Fibroblast of skin of scalp (primary cell): ENCODE data around the gene DLG2.
"Not testable (repeated sequence)": the region's sequence is repeated elsewhere in the genome, so short reads cannot be mapped to it uniquely, and the experiment has no call there.

Experiments
- DNase-seq: peaks from one replicate; pipeline ENCODE4 v3.0.0-alpha.2; 2013

The DLG2 gene

GRCh38 chr11:85310479-85310878 lies 316.7 kb downstream of the DLG2 start:
- DNase-seq = no peak

GRCh38 chr11:85307366-85307765 lies 319.8 kb downstream of the DLG2 start:
- peak; percentile 74 for DNase-seq

- DNase-seq = no peak
Observed at GRCh38 chr11:85301895-85302678, 325.1 kb downstream of the DLG2 start.

- no peak for DNase-seq
Observed at GRCh38 chr11:85299258-85299942, 327.7 kb downstream of the DLG2 start.

DNA sequence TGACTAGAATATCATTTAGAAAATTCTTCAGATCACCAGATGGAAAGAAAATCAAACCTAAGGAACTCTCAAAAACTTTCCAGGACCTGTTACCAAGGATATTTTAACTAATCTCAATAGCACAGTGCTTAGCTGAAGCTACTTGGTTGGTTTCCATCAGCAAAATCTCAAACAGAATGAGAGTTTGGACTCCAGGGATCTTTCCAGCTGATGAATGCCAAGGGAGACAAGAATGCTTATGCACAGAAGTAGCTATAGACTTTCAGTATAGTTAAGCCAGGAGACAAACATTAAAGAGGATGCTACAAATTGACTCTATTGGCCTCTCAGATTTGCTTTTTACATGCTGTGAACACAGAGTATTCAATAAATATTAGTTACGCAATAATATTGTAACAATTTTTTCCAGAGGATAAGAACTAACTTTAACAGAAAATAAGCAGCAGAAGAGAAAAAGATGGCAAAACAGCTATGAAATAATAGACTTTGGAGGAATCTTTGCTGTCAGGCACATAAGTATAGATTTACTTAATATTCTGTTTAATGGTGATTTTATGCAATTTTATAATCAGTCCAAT lies 331.4 kb downstream of the DLG2 start:
- no peak for DNase-seq

- DNase-seq = no peak
Observed at GRCh38 chr11:85281550-85281949, 345.6 kb downstream of the DLG2 start.

DNA sequence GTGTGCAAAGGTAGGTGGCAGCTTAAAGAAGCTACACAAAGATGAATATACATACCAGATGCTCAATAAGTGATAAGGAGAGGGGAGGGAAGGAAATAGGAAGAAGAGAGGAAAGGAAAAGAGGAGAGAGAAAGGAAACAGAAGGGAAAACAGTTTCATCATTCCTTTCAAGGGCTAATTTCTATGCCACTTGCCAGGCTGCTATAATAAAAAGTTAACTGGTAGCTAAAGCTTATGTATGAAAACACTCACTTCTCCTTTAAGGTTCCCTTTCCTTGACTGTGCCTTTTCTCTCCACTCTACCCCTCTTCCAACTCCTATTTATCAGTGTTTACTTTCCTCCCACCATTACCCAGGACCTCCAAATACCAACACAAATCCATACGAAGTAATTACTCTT lies 347.9 kb downstream of the DLG2 start:
- no peak for DNase-seq

GRCh38 chr11:85277693-85278092 lies 349.5 kb downstream of the DLG2 start:
- DNase-seq = no peak

DNA sequence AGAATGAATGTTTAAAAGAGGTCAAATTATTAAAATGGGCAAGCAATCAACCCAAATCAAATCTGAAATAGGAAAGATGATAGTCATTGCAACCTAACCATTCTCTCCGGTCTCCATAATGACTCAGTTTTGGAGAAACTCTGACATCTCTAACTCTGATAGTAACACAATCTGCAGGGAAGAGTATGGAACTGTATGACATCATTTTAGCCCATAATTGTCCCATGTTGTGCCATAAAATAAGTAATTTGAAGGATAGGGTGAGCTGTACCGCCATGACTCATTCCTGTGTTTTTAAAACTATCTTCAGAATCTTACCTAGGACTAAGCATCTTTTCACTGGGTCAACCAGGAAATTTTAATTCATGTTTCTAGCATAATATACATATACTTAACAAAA lies 350.8 kb downstream of the DLG2 start:
- DNase-seq = no peak

GRCh38 chr11:85270315-85270714 lies 356.8 kb downstream of the DLG2 start:
- not testable (repeated sequence) for DNase-seq

DNA sequence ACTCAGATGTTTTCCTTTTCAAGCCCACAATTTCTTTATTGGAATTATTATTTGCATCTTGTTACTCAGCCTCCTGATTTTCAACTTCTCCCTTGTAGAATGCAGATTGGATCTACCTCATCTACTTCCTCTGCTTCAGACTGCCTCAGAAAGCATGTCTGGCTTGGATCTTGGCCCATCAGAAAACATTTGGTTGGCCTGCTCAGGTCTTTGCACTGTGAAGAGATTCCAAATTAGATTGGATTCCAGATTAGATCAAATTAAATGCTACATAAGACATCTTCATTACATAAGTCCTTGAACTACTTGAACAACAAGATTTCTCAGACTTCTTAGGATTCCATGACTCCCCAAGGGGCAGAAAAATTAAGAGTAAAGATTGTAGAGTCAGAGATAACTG lies 358.0 kb downstream of the DLG2 start:
- no peak for DNase-seq

DNA sequence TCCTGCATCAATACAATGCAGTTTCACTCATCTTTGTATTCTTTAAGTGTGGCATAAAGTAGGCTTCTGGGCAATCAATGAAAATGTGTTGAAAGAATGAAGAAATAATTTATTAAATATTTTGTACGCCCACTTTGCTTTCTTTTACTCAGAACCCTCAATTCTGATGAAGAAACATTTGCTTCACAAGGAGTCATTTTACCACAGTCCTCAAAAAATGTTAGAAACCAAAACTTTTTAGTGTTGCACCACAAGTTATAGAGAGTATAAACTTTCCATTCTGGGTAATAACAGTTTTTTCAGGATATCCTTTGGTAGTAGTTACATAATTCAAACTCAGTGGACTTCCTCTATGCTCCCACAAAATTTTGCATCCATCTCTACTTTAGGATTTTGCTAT lies 360.5 kb downstream of the DLG2 start:
- no peak for DNase-seq

- no peak for DNase-seq
Observed at GRCh38 chr11:85263328-85263727, 363.8 kb downstream of the DLG2 start.

DNA sequence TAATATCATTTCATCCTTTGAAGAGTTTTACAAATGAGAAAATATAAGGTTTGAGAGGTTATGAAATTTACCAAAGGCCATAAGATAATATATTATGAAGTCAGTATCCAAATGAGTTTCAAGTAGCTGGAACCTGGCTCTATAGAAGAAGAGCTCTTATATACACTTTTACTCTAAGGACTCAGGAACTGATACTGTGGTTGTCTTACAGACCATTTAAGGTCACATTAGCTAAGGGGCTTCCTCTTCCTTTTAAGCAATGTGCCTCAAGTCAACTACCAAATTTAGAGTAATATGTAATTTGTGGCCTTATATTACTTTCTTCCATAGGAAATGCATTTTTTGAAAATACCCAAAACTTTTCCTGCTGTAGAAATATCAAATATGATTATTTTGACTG lies 369.3 kb downstream of the DLG2 start:
- no peak for DNase-seq

DNA sequence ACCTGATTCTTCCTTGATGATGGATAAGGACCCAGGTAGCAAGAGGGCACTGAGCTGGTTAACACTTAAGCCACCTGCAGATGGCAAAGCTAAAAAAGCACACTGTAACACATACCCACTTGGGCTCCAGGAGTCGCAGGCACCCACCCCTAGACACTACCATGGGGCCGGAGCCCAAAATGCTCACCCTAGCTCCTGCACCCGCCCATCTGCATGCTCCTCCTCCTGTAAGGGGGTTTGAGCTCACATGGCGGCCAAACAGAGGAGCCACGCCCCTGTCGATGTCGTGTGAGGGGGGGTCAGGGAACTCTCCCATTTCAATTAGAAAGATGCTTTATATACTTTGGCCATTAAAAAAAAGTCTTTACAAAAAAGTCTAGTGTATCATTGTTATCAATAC lies 370.7 kb downstream of the DLG2 start:
- DNase-seq = no peak

GRCh38 chr11:85249482-85249881 lies 377.7 kb downstream of the DLG2 start:
- DNase-seq = no peak

DNA sequence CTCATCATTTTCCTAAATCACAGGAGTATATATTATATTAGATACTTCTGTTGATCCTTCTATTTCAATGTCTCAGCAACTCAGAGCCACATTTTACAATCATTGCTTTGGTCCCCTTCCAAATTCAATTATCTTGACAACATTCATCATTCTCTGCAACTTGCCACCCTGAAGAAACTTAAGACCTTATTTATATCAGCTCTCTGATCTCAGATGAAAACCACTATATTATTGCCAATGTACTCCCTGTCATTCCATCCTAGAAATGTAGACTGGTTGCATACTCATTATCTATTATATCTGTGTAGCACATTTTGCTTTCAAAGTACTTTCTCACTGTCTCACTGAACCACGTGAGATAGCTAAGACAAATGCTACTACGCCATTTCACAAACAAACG lies 379.3 kb downstream of the DLG2 start:
- DNase-seq = no peak

DNA sequence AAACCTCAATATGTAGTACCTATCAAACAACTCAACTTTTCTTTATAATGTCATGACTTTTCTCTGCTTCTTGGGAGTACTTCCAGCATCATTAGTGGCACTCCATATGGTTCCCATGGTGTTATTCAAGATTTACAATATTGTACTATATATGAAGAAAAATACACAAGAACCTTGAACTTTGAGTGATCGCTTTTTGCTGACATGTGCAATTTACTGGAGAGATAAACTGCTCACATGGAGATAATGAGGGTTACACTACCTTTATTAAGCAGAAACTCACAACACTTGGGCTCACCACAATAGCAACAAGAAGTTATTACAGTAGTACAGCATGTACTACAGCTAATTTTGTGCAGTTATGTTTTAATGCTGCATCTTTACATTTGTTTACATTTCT lies 388.2 kb downstream of the DLG2 start:
- no peak for DNase-seq

DNA sequence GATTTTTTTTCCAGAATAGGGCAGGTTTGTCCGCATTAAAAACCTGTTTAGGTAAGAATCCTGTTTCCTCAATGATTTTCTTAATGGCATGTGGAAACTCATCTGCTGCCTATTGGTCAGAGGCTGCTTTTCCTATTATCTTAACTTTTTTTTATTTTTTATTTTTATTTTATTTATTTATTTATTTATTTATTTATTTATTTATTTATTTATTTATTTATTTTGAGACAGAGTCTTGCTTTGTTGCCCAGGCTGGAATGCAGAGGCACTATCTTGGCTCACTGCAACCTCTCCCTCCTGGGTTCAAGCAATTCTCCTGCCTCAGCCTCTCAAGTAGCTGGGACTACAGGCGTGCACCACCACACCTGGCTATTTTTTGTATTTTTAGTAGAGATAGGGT lies 389.1 kb downstream of the DLG2 start:
- not testable (repeated sequence) for DNase-seq

GRCh38 chr11:85236211-85236610 lies 390.9 kb downstream of the DLG2 start:
- no peak for DNase-seq

DNA sequence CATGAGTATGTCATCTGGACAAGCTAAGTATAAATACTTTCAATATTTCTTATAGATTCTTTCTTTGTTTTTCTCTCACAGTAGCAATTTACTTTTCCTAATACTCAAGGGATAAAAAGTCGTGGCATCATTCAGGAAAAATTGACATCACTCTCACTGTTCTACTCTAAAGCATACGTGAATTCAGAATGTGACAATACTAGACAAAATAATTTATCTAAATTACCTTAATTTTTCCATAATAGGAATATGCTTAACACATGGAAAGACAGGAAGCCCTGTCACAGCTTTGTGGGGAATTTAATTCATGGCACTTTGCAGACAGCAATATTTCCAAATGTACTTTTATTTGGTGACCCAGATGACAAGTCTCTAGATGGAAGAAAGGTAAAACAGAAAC lies 394.6 kb downstream of the DLG2 start:
- no peak for DNase-seq

DNA sequence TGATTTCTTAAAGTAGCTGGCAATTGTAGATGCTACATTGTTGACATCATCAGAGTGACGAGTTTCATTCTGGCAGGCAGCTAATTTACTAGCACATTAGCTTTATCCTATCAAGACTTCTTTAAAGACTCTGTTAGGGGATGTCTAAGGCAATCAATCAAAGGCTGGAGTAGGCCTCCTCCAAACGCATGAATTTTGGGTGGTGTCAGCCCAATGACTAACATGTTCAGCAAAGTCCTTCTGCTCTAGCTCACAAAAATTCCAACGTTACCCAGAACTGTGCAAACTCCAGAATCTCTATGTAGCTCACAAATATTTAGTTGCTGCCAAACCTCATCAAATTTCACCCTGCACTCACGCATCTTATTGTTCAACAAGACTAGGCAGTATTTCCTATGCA lies 395.6 kb downstream of the DLG2 start:
- no peak for DNase-seq

GRCh38 chr11:85229723-85230122 lies 397.4 kb downstream of the DLG2 start:
- not testable (repeated sequence) for DNase-seq

DNA sequence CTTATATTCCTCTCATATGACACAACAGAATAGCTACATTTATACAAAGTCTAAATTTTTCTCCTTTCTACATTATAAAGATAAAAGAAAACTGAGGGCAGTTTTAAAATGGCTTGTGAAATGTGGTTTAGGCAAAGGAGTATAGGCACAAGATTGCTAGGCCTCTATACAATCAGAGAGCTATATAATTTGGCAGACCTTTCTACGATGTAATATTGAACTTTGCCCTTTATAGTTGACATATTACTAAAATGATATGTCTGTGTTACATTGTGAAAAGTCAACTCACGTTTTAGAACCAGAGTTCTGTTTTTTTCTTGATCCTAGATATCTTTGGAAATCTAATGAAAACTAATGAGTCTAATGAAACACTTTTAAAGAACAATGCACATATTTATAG lies 430.2 kb downstream of the DLG2 start:
- no peak for DNase-seq
